PC-3 (cell line): ENCODE measurements around the gene FDX1. TPM values are rescaled to one million over a fixed set of nuclear protein-coding genes. Genes with fewer than 3 reads are reported as not detected.
A peak's percentile ranks its signal among the peaks of the same experiment; 100 is the strongest.

Experiments used
- ATAC-seq: fragments of 200-7000 bp; cut with Tn5 transposase; 2 replicates; pipeline ENCODE4 v1.9.1; 2020; ENCODE audit warnings: mild to moderate bottlenecking, moderate library complexity
- BruUV-seq: library from RNA; stranded (reverse); fragments of 400-500 nt; replicated peaks from 2 replicates; lab custom pipeline; 2021; lab: Mats Ljungman, UMichigan
- CTCF ChIA-PET: fragments of 300-600 bp; sonication (Branson Sonifier 250); formaldehyde crosslinking; loops from one replicate; lab custom pipeline; 2022; ENCODE audit warnings: antibody characterized with exemption; lab: Charles Lee
- POLR2A ChIA-PET: fragments of 300-600 bp; sonication (Branson Sonifier 250); formaldehyde crosslinking; loops from one replicate; lab custom pipeline; 2022; ENCODE audit warnings: antibody characterized with exemption; ENCODE audit not compliant: unreplicated experiment; lab: Charles Lee
- DNase-seq: peaks from one replicate; pipeline ENCODE4 v3.0.0-alpha.2; 2015
- H2AFZ ChIP-seq: fragments of 300-600 bp; sonication (generic); 2 replicates; pipeline ENCODE4 v1.6.0; 2016; ENCODE audit warnings: antibody characterized with exemption, low read length
- H3F3A ChIP-seq: fragments of 300-600 bp; sonication (generic); one replicate; pipeline ENCODE4 v1.6.0; 2017; ENCODE audit warnings: antibody characterized with exemption, low read length, control low read depth, mild to moderate bottlenecking; ENCODE audit not compliant: unreplicated experiment
- H3K27ac ChIP-seq: fragments of 300-600 bp; sonication (generic); 2 replicates; pipeline ENCODE4 v1.5.1; 2016; ENCODE audit warnings: mild to moderate bottlenecking, low read length
- H3K27me3 ChIP-seq: fragments of 300-600 bp; sonication (generic); 2 replicates; pipeline ENCODE4 v1.6.1; 2016; ENCODE audit warnings: low read length, mixed read lengths
- H3K36me3 ChIP-seq: fragments of 300-600 bp; sonication (generic); 2 replicates; pipeline ENCODE4 v1.6.1; 2016; ENCODE audit warnings: low read depth, mixed run types, low read length, mixed read lengths
- H3K4me1 ChIP-seq: fragments of 300-600 bp; sonication (generic); 2 replicates; pipeline ENCODE4 v1.5.1; 2016; ENCODE audit warnings: low read length; ENCODE audit not compliant: insufficient read depth
- H3K4me2 ChIP-seq: fragments of 300-600 bp; sonication (generic); 2 replicates; pipeline ENCODE4 v1.6.0; 2016; ENCODE audit warnings: low read length
- H3K4me3 ChIP-seq: fragments of 300-600 bp; sonication (generic); 2 replicates; pipeline ENCODE4 v1.5.1; 2016; ENCODE audit warnings: mild to moderate bottlenecking, low read length, mixed read lengths
- H3K79me2 ChIP-seq: fragments of 300-600 bp; sonication (generic); 2 replicates; pipeline ENCODE4 v1.6.1; 2017; ENCODE audit warnings: low read length, mixed read lengths
- H3K9ac ChIP-seq: fragments of 300-600 bp; sonication (generic); 2 replicates; pipeline ENCODE4 v1.6.0; 2016; ENCODE audit warnings: mild to moderate bottlenecking, low read length
- H3K9me2 ChIP-seq: fragments of 300-600 bp; sonication (generic); replicated peaks from 2 replicates; pipeline ENCODE4 v1.6.1; 2016; ENCODE audit warnings: mixed run types, low read length, mixed read lengths
- H3K9me3 ChIP-seq: fragments of 300-600 bp; sonication (generic); 2 replicates; pipeline ENCODE4 v1.6.1; 2016; ENCODE audit warnings: low read length, mixed read lengths
- H4K20me1 ChIP-seq: fragments of 300-600 bp; sonication (generic); 2 replicates; pipeline ENCODE4 v1.6.1; 2016; ENCODE audit warnings: low read length, mixed read lengths
- CTCF ChIP-seq: fragments of 300-600 bp; sonication (generic); conservative IDR thresholded peaks from 2 replicates; pipeline ENCODE4 v1.5.1; 2017; ENCODE audit warnings: antibody characterized with exemption, low read depth, mild to moderate bottlenecking, low read length
- EZH2 ChIP-seq: fragments of 300-600 bp; sonication (generic); IDR thresholded peaks from one replicate; pipeline ENCODE4 v1.6.1; 2017; ENCODE audit warnings: antibody characterized with exemption, mild to moderate bottlenecking, low read length; ENCODE audit not compliant: unreplicated experiment
- EZH2phosphoT487 ChIP-seq: fragments of 300-600 bp; sonication (generic); IDR thresholded peaks from 2 replicates; pipeline ENCODE4 v1.6.1; 2018; ENCODE audit warnings: mild to moderate bottlenecking, antibody characterized with exemption, low read length, borderline replicate concordance
- intact Hi-C: fragments of 100-400 bp; cut with micrococcal nuclease; formaldehyde crosslinking; loops from 2 replicates; pipeline ENCODE4 v1.9.0; 2023
- total RNA-seq: library from RNA; depleted of rRNA; stranded (reverse); fragments of >200 nt; gene quantifications from 2 replicates; pipeline ENCODE4 v1.2.3, GENCODE V29; 2014

FDX1 gene
- total RNA-seq, 1 experiment from 2014 or later, result 14.8 TPM

GRCh38 chr11:110432713-110433392 lies 3.1 kb downstream of the FDX1 start:
- H3K27ac ChIP-seq, result no peak overlapping the region
- DNase-seq, result peak; percentile 36
- no peak overlapping the region for H3K4me3 ChIP-seq
- no peak for ATAC-seq
- peaks cover 19% of the 10 kb centered on the region; the same call in 1 of the 2 replicates for H4K20me1 ChIP-seq
- CTCF ChIA-PET, result interaction anchor here (0.6 to 1.1 kb wide), 4 partner anchors 13 to 231 kb away, joined by 3 to 10 read pairs (median 6); no protein-coding TSS in a partner anchor
- H3K4me2 ChIP-seq, result peak overlapping the region; percentile 95
- H3F3A ChIP-seq, result no peaks in the 10 kb centered on the region
- H3K9me3 ChIP-seq, result no peaks in the 10 kb centered on the region
- peaks cover 67% of the 10 kb centered on the region for H3K79me2 ChIP-seq
- H3K4me1 ChIP-seq, result peaks cover 27% of the 10 kb centered on the region
- no TSS peak for BruUV-seq
- intact Hi-C loops, result loop anchor here (1.0 to 5.0 kb wide), 6 partner anchors 232 to 580 kb away; no protein-coding TSS in a partner anchor
- no peaks in the 10 kb centered on the region for H3K27me3 ChIP-seq
- H2AFZ ChIP-seq, result no peak overlapping the region
- H3K9me2 ChIP-seq, result no peaks in the 10 kb centered on the region
- H3K9ac ChIP-seq, result no peak overlapping the region
- POLR2A ChIA-PET, result no interaction called here
- H3K36me3 ChIP-seq, result 0 out of 2 replicates have a peak, but pooled peaks cover 2% of the 10 kb centered on the region
- TF ChIP-seq EZH2 (no peak), EZH2phosphoT487 (no peak), CTCF (no peak)

DNA sequence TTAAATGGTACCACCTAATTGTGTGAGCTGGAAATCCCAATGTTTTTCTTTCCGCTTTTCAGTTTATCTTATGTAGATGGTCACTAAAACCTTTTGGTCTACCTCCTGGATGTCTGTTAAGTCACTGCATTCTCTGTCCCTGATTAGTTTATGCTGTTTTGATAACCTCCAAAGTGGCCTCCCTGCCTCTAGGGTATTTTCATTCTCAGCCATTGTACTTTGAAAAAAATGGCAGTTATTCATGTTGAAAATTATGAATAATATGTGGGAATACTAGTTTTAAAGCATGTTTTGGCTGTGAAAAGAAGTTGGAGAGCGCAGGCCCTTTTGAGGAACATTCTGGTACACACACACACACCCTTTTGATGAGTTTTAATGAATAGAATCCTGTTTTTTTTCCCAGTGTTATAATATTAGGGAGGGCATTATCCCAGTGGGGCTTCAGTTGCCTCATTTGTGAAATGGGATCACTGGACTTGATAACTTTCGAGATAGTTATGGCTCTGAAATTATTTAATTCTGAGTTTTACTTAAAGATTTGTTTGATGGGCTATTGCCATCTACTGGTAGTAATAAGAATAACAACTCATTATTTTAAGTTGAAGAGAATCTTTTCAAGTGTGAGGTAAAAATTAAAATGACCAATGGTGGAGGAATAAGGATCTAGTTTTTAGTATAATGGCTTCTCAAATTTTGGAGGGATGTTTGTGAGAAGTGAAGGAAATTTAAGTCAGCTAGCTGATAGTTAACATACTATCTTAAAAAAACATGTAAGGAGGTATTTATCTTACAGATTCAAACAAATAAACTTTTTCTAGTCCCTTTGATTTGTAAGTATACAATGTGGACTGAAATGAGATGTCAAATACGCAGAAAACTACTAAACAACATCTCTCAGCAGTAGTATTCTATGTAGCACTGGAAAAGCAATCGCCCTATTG lies 3.9 kb downstream of the FDX1 start:
- Histone ChIP-seq H3K27ac (no peak overlapping the region), H3K4me3 (no peak overlapping the region)
- no TSS peak for BruUV-seq

More for the DNA sequence above, 3.9 kb downstream of the FDX1 start:
- Histone ChIP-seq H3K9me2 (no peaks in the 10 kb centered on the region), H3F3A (no peaks in the 10 kb centered on the region), H4K20me1 (peaks cover 19% of the 10 kb centered on the region; the same call in 1 of the 2 replicates), H3K36me3 (0 out of 2 replicates have a peak, but pooled peaks cover 2% of the 10 kb centered on the region), H3K9ac (no peak overlapping the region), H3K27me3 (no peaks in the 10 kb centered on the region), H3K9me3 (no peaks in the 10 kb centered on the region), H3K4me2 (peak overlapping the region; percentile 95; the same call in 1 of the 2 replicates), H3K79me2 (peaks cover 69% of the 10 kb centered on the region), H3K4me1 (peaks cover 27% of the 10 kb centered on the region), H2AFZ (no peak overlapping the region)
- intact Hi-C loops, result loop anchor here (1.0 to 5.0 kb wide), 6 partner anchors 232 to 581 kb away; no protein-coding TSS in a partner anchor
- DNase-seq (peak; percentile 58), ATAC-seq (no peak)
- ChIA-PET POLR2A (no interaction called here), CTCF (interaction anchor here (0.6 to 2.1 kb wide), 5 partner anchors 12 to 232 kb away, joined by 4 to 23 read pairs (median 10); no protein-coding TSS in a partner anchor)
- TF ChIP-seq EZH2phosphoT487 (no peak), EZH2 (no peak), CTCF (peak; percentile 83)
